NCI-H1930 (cell line): Measurements from ENCODE around the gene INSR.
"Not testable (repeated sequence)": the region's sequence is repeated elsewhere in the genome, so short reads cannot be mapped to it uniquely, and the experiment has no call there.

Experiments
- DNase-seq, 2 experiments: peaks; one replicate each; lab custom pipeline; 2025; lab: John Stamatoyannopoulos, UW

Gene INSR

GRCh38 chr19:7258041-7258839 is 36.0 kb downstream of the INSR start:
- DNase-seq: no peak

- no peak for DNase-seq
Observed at GRCh38 chr19:7257148-7258040, 36.8 kb downstream of the INSR start.

- DNase-seq: no peak
Observed at GRCh38 chr19:7255631-7256030, 38.6 kb downstream of the INSR start.

GRCh38 chr19:7255119-7255518 is 39.1 kb downstream of the INSR start:
- no peak for DNase-seq

- no peak for DNase-seq
Observed at GRCh38 chr19:7254590-7254989, 39.6 kb downstream of the INSR start.

GRCh38 chr19:7252364-7252763 is 41.9 kb downstream of the INSR start:
- no peak for DNase-seq

- no peak for DNase-seq
Observed at GRCh38 chr19:7251494-7251893, 42.7 kb downstream of the INSR start.

- no peak for DNase-seq
Observed at GRCh38 chr19:7250951-7251350, 43.3 kb downstream of the INSR start.

- DNase-seq: no peak
Observed at GRCh38 chr19:7250057-7250596, 44.1 kb downstream of the INSR start.

- DNase-seq: no peak
Observed at GRCh38 chr19:7247155-7247554, 47.1 kb downstream of the INSR start.

GRCh38 chr19:7246601-7247000 is 47.6 kb downstream of the INSR start:
- DNase-seq: no peak

- no peak for DNase-seq
Observed at GRCh38 chr19:7242601-7243258, 51.5 kb downstream of the INSR start.

- DNase-seq: no peak
Observed at GRCh38 chr19:7238051-7238450, 56.2 kb downstream of the INSR start.

- DNase-seq: no peak
Observed at GRCh38 chr19:7236153-7236552, 58.1 kb downstream of the INSR start.

GRCh38 chr19:7230826-7231225 is 63.4 kb downstream of the INSR start:
- no peak for DNase-seq

- DNase-seq: no peak
Observed at GRCh38 chr19:7229735-7230134, 64.5 kb downstream of the INSR start.

- DNase-seq: no peak
Observed at GRCh38 chr19:7228935-7229541, 65.2 kb downstream of the INSR start.

- no peak for DNase-seq
Observed at GRCh38 chr19:7227735-7228134, 66.5 kb downstream of the INSR start.

GRCh38 chr19:7227149-7227548 is 67.1 kb downstream of the INSR start:
- DNase-seq: not testable (repeated sequence)

- no peak for DNase-seq
Observed at GRCh38 chr19:7226739-7227138, 67.5 kb downstream of the INSR start.

- DNase-seq: no peak
Observed at GRCh38 chr19:7225741-7226140, 68.5 kb downstream of the INSR start.

- no peak for DNase-seq
Observed at GRCh38 chr19:7224995-7225394, 69.2 kb downstream of the INSR start.
